ENCODE data around the gene CDCA4.

The CDCA4 gene

DNA sequence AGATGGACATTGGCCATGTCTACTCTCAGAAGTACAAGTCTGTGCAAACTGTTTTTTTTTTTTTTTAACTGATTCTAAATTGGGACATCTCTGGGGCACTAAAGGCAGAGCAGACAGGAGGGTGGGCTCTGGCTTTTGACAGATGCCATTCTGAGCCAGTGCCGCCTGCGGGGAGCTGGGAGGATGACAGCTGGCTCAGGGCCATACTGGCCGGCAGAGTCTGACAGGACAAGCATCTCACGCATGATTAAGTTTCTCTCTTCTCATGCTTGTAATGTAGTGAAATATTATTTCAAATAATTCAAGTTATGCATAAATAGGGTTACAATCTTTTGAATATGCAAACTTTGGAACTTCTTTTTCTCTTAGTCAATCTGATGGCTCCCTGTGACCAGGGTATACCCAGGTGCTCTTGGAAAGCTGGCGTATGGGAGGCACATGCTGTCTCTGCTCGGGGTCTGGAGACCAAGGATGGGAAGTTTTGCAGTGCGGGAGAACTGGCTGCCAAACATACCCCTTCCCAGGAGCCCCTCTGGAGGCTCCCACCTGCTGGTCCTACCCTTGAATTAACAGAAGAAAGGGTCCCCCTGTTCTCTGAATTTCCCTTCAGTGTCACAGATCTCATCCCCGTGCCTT, 7.6 kb downstream of the CDCA4 start:
- DNase-seq (ENCODE audit: low read depth in 3 of 3): no peak

GRCh38 chr14:105012171-105012985, 8.5 kb downstream of the CDCA4 start:
- no peak for DNase-seq (ENCODE audit: low read depth in 3 of 3)

DNA sequence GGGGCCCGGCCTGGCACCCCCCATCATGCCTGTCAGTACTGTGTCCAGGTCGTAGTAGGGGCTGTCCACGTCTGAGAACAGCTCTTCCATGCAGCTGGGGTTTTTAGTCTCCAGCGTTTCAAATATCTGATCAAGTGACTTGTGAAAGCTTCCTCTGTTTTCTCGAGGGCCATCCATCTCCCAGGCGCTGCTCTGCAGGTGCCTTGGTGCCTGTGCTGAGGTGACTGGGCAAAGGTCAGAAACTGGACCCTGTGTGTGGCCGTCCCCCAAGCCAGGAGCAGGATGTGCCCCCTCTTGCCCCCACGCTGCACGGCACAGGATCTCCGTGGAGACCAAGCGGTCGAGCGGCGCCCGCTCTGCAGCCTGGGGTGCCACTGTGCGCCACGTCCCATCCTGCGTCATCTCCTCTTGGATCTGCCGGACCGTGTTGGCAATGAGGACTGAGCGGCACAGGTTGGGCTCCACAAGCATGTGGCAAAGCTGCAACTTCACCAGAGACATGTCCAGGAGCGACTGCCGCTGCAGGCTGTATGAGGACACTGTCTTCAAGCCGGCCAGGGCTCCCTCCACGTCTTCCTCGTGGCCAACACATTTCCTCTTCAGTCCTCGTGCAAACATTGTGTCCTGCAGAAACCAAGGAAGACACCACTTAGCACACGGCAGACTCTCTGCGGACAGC, 9.4 kb downstream of the CDCA4 start:
- no peak for DNase-seq (ENCODE audit: low read depth in 3 of 3)

DNA sequence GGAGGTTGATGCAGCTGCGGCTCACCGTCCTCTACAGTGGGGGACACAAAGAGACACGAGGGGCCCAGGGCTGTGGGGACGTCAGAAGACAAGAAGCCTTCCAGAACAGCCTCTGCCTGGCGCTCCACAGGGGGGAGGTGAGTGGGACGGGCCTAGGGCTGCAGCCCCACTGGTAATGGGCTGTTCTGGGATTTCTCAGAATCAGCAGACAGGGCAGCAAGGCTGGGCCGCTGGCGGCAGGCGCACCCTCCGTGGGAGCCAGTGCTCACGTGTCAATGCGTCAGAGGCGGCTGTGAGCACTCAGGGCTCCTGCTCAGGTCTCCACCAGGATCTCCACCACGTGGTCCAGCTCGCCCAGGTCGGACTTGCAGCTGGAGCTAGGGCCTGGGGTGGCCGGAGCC, 10.0 kb downstream of the CDCA4 start:
- DNase-seq (ENCODE audit: low read depth in 3 of 3): no peak

DNA sequence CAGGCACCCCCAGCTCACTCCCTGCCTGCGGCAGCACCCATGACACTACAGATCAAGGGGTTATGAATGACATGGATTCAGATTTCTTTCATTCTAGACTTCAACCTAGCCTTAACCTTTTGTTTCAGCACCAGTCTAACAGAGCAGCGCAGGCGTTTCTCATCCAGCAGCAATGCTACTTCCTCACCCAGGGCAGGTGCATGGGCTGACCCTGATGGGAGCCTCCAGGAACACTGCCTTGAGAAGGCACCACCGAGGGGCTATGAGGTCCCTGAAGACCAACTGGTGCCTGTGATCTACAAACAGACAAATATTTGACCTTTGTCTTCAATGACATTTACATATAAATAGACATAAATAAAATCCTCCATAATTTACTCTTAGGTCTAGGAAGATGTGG, 10.8 kb downstream of the CDCA4 start:
- no peak for DNase-seq (ENCODE audit: low read depth in 3 of 3)

- no peak for DNase-seq (ENCODE audit: low read depth in 3 of 3)
Observed at GRCh38 chr14:105007593-105008264, 13.2 kb downstream of the CDCA4 start.

- no peak for DNase-seq (ENCODE audit: low read depth in 3 of 3)
Observed at GRCh38 chr14:105006831-105007592, 13.9 kb downstream of the CDCA4 start.

- DNase-seq (ENCODE audit: low read depth in 3 of 3): no peak
Observed at GRCh38 chr14:105005929-105006830, 14.7 kb downstream of the CDCA4 start.

DNA sequence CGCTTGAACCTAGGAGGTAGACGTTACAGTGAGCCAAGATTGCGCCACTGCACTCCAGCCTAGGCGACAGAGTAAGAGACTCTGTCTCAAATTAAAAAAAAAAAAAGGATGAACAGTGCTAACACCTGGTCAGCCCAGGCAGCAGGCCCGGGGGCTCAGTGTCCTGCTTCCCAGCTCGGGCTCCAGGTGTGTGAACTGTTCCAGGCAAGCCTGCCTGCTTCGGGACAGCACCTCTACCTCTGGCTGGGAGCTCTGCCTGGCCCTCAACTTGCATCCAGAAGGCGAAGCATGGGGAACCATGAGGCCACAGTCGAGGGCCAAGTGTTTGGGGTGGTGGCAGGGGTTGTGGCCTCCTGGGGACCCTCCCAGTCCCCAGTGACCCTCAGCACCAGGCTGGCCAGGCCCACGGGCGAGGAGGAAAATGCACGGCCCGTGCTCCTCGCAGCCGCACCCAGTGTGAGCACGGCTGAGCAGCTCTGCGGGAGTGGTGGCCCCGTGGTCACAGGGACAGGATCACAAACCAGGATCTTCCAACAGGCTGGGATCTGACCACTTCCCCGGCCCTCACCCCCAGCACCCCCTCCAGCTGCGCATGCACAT, 15.5 kb downstream of the CDCA4 start:
- DNase-seq (ENCODE audit: low read depth in 3 of 3): no peak

DNA sequence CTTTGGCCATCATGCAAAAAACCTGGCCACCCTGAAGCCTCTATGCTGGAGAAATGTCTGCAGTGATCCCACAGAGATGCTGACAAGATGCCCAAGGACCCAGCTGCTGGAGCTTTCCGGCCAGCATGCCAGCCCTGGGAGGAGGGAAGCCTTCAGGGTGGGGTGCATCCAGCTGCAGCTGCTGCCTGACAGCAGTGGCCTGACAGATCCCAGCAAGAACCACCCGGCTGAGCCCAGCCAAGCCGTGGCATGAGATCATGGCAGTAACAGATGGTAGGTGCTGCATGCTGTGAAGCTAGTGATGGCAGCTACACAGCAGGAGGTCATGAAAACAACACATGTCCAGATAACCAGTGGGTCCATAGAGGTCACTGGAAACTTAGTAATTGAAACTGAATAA, 21.5 kb downstream of the CDCA4 start:
- no peak for DNase-seq (ENCODE audit: low read depth in 3 of 3)

- no peak for DNase-seq (ENCODE audit: low read depth in 3 of 3)
Observed at GRCh38 chr14:104998801-104999200, 22.1 kb downstream of the CDCA4 start.

GRCh38 chr14:104996483-104996882, 24.4 kb downstream of the CDCA4 start:
- DNase-seq (ENCODE audit: low read depth in 3 of 3): no peak

GRCh38 chr14:104996032-104996431, 24.9 kb downstream of the CDCA4 start:
- no peak for DNase-seq (ENCODE audit: low read depth in 3 of 3)

DNA sequence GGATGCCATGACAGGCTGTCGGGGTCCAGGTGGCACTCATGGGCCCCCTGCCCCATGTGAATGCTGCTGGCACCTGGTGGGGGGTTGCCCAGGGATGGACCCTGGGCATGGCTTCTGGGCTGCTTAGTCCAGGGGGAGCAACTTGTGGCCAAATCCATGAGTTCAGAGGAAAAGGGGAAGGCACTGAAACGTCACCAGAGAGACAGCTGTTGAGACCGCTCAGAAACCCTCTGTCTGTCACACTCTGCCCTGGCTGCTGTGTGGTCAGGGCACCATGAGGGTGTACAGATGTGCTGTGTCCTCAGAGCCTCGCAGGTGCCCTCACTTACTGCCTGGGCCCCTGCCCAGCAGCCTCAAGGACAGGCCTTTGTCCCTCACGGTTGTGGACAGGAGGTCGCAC, 25.9 kb downstream of the CDCA4 start:
- no peak for DNase-seq (ENCODE audit: low read depth in 3 of 3)

GRCh38 chr14:104993808-104994591, 26.9 kb downstream of the CDCA4 start:
- no peak for DNase-seq (ENCODE audit: low read depth in 3 of 3)

GRCh38 chr14:104993306-104993705, 27.6 kb downstream of the CDCA4 start:
- DNase-seq (ENCODE audit: low read depth in 3 of 3): no peak

GRCh38 chr14:104992501-104992900, 28.4 kb downstream of the CDCA4 start:
- no peak for DNase-seq (ENCODE audit: low read depth in 3 of 3)

DNA sequence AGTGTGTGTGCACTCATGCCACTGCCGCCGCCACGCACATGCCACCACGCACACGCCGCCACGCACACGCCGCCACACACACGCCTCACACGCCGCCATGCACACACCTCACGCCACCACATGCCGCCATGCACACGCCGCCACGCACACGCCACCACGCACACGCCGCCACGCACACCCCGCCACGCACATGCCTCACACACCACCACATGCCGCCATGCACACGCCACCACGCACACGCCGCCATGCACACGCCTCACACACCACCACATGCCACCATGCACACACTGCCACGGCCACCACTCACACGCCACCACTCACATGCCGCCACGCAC, 29.0 kb downstream of the CDCA4 start:
- DNase-seq (ENCODE audit: low read depth in 3 of 3): no peak

DNA sequence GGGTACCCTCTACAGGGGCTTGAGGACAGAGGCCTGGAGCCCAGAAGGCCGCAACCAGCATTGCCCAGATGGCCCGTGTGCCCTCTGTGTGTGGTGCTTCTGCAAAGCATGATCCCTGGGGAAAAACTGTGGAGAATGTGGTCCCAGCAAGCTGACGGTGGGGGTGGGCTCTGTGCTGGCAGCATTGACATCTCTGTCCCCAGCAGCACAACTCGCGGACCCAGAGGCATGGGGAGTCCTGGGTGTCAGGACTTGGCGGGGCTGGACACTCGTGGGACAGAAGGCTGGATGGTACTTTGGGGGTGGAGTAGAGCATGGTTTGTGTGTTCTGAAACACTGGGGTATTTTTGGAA, 31.0 kb downstream of the CDCA4 start:
- no peak for DNase-seq (ENCODE audit: low read depth in 3 of 3)
